ENCODE measurements around the gene ASPRV1. TPM values are rescaled to one million over a fixed set of nuclear protein-coding genes. Genes with fewer than 3 reads are reported as not detected.

The ASPRV1 gene
- polyA plus RNA-seq, 2 of the 4 experiments (the other 2 are of a cell fraction), result 0.36 TPM

DNA sequence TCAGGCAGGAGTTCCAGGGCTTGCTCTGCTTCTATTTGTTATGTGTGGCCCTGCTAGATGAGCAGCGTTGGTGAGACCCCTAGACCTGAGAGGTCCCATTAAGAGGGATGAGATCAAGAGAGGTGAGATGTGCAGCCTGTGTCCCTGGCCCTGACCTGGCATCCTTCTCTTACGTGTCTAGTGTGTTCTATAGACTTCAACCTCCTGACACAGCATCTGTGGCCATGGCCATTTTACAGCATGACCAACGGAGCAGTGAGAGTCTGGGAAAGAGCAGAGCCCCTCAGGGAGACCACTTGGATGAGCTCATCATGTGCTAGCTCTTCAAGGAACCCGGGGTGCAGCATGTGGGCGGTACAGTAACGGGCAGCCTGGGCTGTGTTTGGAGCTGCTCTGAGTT, 32.7 kb upstream of the ASPRV1 start:
- ATAC-seq, result no peak
- POLR2A ChIA-PET, result no interaction called here
- CTCF ChIA-PET, result interaction anchor here (0.7 kb wide), 1 partner anchor 80 kb away, joined by 3 read pairs; no protein-coding TSS in a partner anchor
- WGBS (ENCODE audit: missing lambda C conversion rate), result 86% methylated on average over 6 of the region's 6 CpGs
- no peak for FAIRE-seq
- no peak overlapping the region for H3K4me2 ChIP-seq
- peaks cover 15% of the 10 kb centered on the region for H3K4me1 ChIP-seq
- H3K9me3 ChIP-seq, result no peaks in the 10 kb centered on the region
- no peak overlapping the region for H3K27ac ChIP-seq
- H3K4me3 ChIP-seq, result no peak overlapping the region
- no peak for DNase-seq (ENCODE audit: low read depth in 1 of 2, low spot score in 1 of 2)
- TF ChIP-seq E2F6 (IDR thresholded peaks at IDR 0.05; ENCODE audit: borderline replicate concordance, low read depth), result no peak
- TF ChIP-seq RARB (CRISPR knock-in tag; IDR thresholded peaks at IDR 0.05), result no peak
- no peak for TF ChIP-seq RFX5 (IDR thresholded peaks at IDR 0.05)
- TF ChIP-seq JUNB (IDR thresholded peaks at IDR 0.05), result no peak
- TF ChIP-seq NFE2L2 (conservative IDR thresholded peaks at IDR 0.05; ENCODE audit: low read length), result no peak
- no peak for TF ChIP-seq CBX8 (IDR thresholded peaks at IDR 0.05)
- TF ChIP-seq MYC (IDR thresholded peaks at IDR 0.05; ENCODE audit: borderline replicate concordance, low read length), result no peak
- no peak for TF ChIP-seq HOXA7 (CRISPR knock-in tag; IDR thresholded peaks at IDR 0.05)
- TF ChIP-seq KDM1A (IDR thresholded peaks at IDR 0.05; ENCODE audit: low read depth), result no peak
- TF ChIP-seq KDM5A (IDR thresholded peaks at IDR 0.05), result no peak
- TF ChIP-seq SMC3 (IDR thresholded peaks at IDR 0.05), result no peak
- no peak for TF ChIP-seq MAFK (IDR thresholded peaks at IDR 0.05; ENCODE audit: partially characterized antibody)
- TF ChIP-seq USF2 (IDR thresholded peaks at IDR 0.05), result no peak
- TF ChIP-seq FOSL2 (IDR thresholded peaks at IDR 0.05), result no peak
- no peak for TF ChIP-seq FOSL2 (CRISPR knock-in tag; IDR thresholded peaks at IDR 0.05)
- no peak for TF ChIP-seq CBX2 (IDR thresholded peaks at IDR 0.05; ENCODE audit: borderline replicate concordance, low read depth)
- TF ChIP-seq ZFP36 (IDR thresholded peaks at IDR 0.05; ENCODE audit: borderline replicate concordance, partially characterized antibody), result no peak
- TF ChIP-seq CTCF (IDR thresholded peaks at IDR 0.05), result no peak
- TF ChIP-seq TP53 (CRISPR knock-in tag; IDR thresholded peaks at IDR 0.05), result no peak

- Histone ChIP-seq H3K4me2 (no peak overlapping the region), H3K9me3 (no peaks in the 10 kb centered on the region), H3K4me1 (peaks cover 14% of the 10 kb centered on the region), H3K27ac (no peak overlapping the region), H3K4me3 (no peak overlapping the region)
- ATAC-seq (no peak), DNase-seq (ENCODE audit: low read depth in 1 of 2, low spot score in 1 of 2) (no peak), FAIRE-seq (no peak)
- ChIA-PET CTCF (interaction anchor here (0.7 kb wide), 1 partner anchor 80 kb away, joined by 3 read pairs; no protein-coding TSS in a partner anchor), POLR2A (no interaction called here)
- TF ChIP-seq HOXB5 (CRISPR knock-in tag; IDR thresholded peaks at IDR 0.05) (no peak), RNF2 (IDR thresholded peaks at IDR 0.05; ENCODE audit: borderline replicate concordance, low read depth) (no peak), FOSB (CRISPR knock-in tag; IDR thresholded peaks at IDR 0.05) (no peak)
- TF ChIP-seq, protein P1, sequence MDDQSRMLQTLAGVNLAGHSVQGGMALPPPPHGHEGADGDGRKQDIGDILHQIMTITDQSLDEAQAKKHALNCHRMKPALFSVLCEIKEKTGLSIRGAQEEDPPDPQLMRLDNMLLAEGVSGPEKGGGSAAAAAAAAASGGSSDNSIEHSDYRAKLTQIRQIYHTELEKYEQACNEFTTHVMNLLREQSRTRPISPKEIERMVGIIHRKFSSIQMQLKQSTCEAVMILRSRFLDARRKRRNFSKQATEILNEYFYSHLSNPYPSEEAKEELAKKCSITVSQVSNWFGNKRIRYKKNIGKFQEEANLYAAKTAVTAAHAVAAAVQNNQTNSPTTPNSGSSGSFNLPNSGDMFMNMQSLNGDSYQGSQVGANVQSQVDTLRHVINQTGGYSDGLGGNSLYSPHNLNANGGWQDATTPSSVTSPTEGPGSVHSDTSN (IDR thresholded peaks at IDR 0.05), result no peak
- WGBS (ENCODE audit: missing lambda C conversion rate), result 69% methylated on average over 5 of the region's 5 CpGs
Measured at GRCh38 chr2:69993708-69994107, 32.3 kb upstream of the ASPRV1 start.
